ENCODE results near the gene VWA5B2.
A peak's percentile ranks its signal among the peaks of the same experiment; 100 is the strongest.

DNA sequence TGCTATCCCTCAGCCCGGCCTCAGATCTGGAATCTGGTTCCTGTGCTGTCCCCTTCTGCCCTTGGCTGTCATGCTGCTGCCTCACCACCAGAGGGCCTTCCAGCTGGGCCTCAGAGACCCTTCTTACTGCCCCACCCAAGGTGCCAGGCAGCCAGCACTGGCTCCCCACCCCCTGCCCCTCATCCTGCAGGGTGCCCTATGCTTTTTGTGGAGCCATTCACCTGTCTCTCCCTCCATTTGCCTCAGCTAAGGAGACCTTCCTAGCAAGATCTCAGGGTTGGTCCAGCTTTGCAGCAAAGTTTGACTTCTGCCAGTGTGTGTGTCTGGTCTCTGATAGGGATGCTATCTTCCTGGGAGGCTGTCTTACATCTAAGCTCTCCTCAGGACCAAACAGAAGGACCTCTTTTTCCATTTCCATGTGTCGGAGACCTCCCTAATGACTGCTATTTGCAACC lies 1.9 kb upstream of the VWA5B2 start:
- TF ChIP-seq RAD21 (IDR thresholded peaks at IDR 0.05; ENCODE audit: low read depth) (peak; percentile 60), POLR2AphosphoS5 (IDR thresholded peaks at IDR 0.05; ENCODE audit: low read depth, low read length) (no peak), EZH2phosphoT487 (IDR thresholded peaks at IDR 0.05; ENCODE audit: borderline replicate concordance) (no peak), EZH2 (IDR thresholded peaks at IDR 0.05) (no peak), POLR2A (IDR thresholded peaks at IDR 0.05; ENCODE audit: borderline replicate concordance, extremely low read depth, insufficient read depth, insufficient read length) (no peak)
- TF ChIP-seq, protein P1, sequence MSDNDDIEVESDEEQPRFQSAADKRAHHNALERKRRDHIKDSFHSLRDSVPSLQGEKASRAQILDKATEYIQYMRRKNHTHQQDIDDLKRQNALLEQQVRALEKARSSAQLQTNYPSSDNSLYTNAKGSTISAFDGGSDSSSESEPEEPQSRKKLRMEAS (IDR thresholded peaks at IDR 0.05), result no peak
- TF ChIP-seq, protein P2, sequence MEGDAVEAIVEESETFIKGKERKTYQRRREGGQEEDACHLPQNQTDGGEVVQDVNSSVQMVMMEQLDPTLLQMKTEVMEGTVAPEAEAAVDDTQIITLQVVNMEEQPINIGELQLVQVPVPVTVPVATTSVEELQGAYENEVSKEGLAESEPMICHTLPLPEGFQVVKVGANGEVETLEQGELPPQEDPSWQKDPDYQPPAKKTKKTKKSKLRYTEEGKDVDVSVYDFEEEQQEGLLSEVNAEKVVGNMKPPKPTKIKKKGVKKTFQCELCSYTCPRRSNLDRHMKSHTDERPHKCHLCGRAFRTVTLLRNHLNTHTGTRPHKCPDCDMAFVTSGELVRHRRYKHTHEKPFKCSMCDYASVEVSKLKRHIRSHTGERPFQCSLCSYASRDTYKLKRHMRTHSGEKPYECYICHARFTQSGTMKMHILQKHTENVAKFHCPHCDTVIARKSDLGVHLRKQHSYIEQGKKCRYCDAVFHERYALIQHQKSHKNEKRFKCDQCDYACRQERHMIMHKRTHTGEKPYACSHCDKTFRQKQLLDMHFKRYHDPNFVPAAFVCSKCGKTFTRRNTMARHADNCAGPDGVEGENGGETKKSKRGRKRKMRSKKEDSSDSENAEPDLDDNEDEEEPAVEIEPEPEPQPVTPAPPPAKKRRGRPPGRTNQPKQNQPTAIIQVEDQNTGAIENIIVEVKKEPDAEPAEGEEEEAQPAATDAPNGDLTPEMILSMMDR (IDR thresholded peaks at IDR 0.05 in 2 of 3, conservative IDR thresholded peaks at IDR 0.05 in 1 of 3; ENCODE audit: borderline replicate concordance in 1 of 3, insufficient read depth in 1 of 3, low read depth in 2 of 3, low read length in 2 of 3), result peak; percentile 77 to 94 (median 83)
